ENCODE measurements around the gene OSBPL8.

- TF ChIP-seq CTCF (IDR thresholded peaks at IDR 0.05 in 2 of 3, conservative IDR thresholded peaks at IDR 0.05 in 1 of 3; ENCODE audit: control insufficient read depth in 2 of 3, extremely low read depth in 1 of 3, insufficient read depth in 1 of 3, low read depth in 3 of 3, low read length in 3 of 3), result no peak
- no peak for TF ChIP-seq TARDBP (IDR thresholded peaks at IDR 0.05; ENCODE audit: borderline replicate concordance)
- no peak for TF ChIP-seq GATAD2B (conservative IDR thresholded peaks at IDR 0.05; ENCODE audit: low read depth)
- no peak for TF ChIP-seq HDAC2 (IDR thresholded peaks at IDR 0.05)
- TF ChIP-seq NFYB (IDR thresholded peaks at IDR 0.05; ENCODE audit: insufficient read depth, low read depth, low read length), result no peak
- no peak for TF ChIP-seq EP300 (IDR thresholded peaks at IDR 0.05; ENCODE audit: borderline replicate concordance in 1 of 2, control insufficient read depth in 1 of 2, low read depth in 2 of 2, low read length in 2 of 2)
Observed at GRCh38 chr12:76547526-76547925, 12.0 kb downstream of the OSBPL8 start.

Measured in GM12878 (cell line).